HepG2 (cell line): ENCODE data around the gene KIF3A. TPM values are rescaled to one million over a fixed set of nuclear protein-coding genes. Genes with fewer than 3 reads are reported as not detected.
A peak's percentile ranks its signal among the peaks of the same experiment; 100 is the strongest.

ENCODE experiments used
- ATAC-seq: fragments of 200-7000 bp; cut with Tn5 transposase; 3 replicates; pipeline ENCODE4 v1.9.1; 2020; ENCODE audit warnings: mild to moderate bottlenecking, moderate library complexity
- BruUV-seq: library from RNA; stranded (reverse); fragments of 400-500 nt; replicated peaks from 2 replicates; lab custom pipeline; 2021; lab: Mats Ljungman, UMichigan
- CTCF ChIA-PET: fragments of 300-600 bp; formaldehyde crosslinking; extraction: SDS; loops from one replicate; lab custom pipeline; 2021; ENCODE audit warnings: low total read pairs, inconsistent platforms, low intra/inter-chr PET ratio; lab: Yijun Ruan, JAX
- POLR2A ChIA-PET: fragments of 350-600 bp; sonication (Branson Sonifier 250); formaldehyde crosslinking; loops from one replicate; lab custom pipeline; 2020; ENCODE audit warnings: antibody characterized with exemption, inconsistent platforms; lab: Yijun Ruan, JAX
- DNase-seq: peaks from one replicate; pipeline ENCODE4 v3.0.0-alpha.2; 2015; ENCODE audit warnings: low spot score
- FAIRE-seq: peaks from 3 replicates; lab custom pipeline; 2011; peaks lifted over from hg19 to GRCh38; lab: Jason Lieb, UNC
- H2AFZ ChIP-seq: one replicate; pipeline ENCODE4 v1.6.1; 2011; ENCODE audit warnings: low read length, inconsistent platforms
- H3K27ac ChIP-seq: fragments of 300-600 bp; 3 replicates; pipeline ENCODE4 v1.8.0; 2011; ENCODE audit warnings: mixed run types, mild to moderate bottlenecking, mixed read lengths, low read length, inconsistent platforms; ENCODE audit not compliant: insufficient read depth; ENCODE audit errors: extremely low read length
- H3K27me3 ChIP-seq, 2 experiments: fragments of 200-600 bp in 1 of 2; 2 replicates in 1 of 2; 3 replicates in 1 of 2; pipeline versions ENCODE4 v1.6.0 to v1.8.0; 2011; ENCODE audit warnings: low read length in 2 of 2, mild to moderate bottlenecking in 2 of 2, moderate library complexity in 2 of 2, inconsistent platforms in 1 of 2; ENCODE audit not compliant: insufficient read depth in 2 of 2, control insufficient read depth in 1 of 2
- H3K36me3 ChIP-seq, 2 experiments: fragments of 200-600 bp in 1 of 2; replicated peaks in 1 of 2; 2 replicates in 1 of 2; 3 replicates in 1 of 2; pipeline versions ENCODE4 v1.5.1 to v1.8.0; 2011; ENCODE audit warnings: low read length in 2 of 2, inconsistent platforms in 1 of 2; ENCODE audit not compliant: insufficient read depth in 2 of 2, control insufficient read depth in 1 of 2
- H3K4me1 ChIP-seq: 2 replicates; pipeline ENCODE4 v1.5.1; 2012; ENCODE audit warnings: low read length, inconsistent platforms; ENCODE audit not compliant: insufficient read depth
- H3K4me2 ChIP-seq: 2 replicates; pipeline ENCODE4 v1.6.0; 2011; ENCODE audit warnings: low read depth, low read length, inconsistent platforms
- H3K4me3 ChIP-seq, 3 experiments: fragments of 200-600 bp in 1 of 3; sonication (generic), shearing (Covaris generic) in 1 of 3; replicated peaks in 1 of 3; 2 replicates each; pipeline ENCODE4 v1.5.1; 2011 to 2016; ENCODE audit warnings: low read length in 3 of 3, inconsistent platforms in 2 of 3, low read depth in 2 of 3, mild to moderate bottlenecking in 2 of 3, control low read depth in 1 of 3, mixed read lengths in 1 of 3; ENCODE audit not compliant: insufficient read depth in 1 of 3
- H3K79me2 ChIP-seq: one replicate; pipeline ENCODE4 v1.6.1; 2011; ENCODE audit warnings: low read length, inconsistent platforms; ENCODE audit not compliant: insufficient read depth
- H3K9ac ChIP-seq: 2 replicates; pipeline ENCODE4 v1.6.0; 2011; ENCODE audit warnings: mild to moderate bottlenecking, low read depth, low read length, inconsistent platforms; ENCODE audit not compliant: insufficient read depth
- H3K9me3 ChIP-seq: 2 replicates; pipeline ENCODE4 v1.5.1; 2012; ENCODE audit warnings: mild to moderate bottlenecking, low read length
- H4K20me1 ChIP-seq: 2 replicates; pipeline ENCODE4 v1.6.0; 2011; ENCODE audit warnings: inconsistent platforms, mild to moderate bottlenecking, low read length, moderate library complexity; ENCODE audit not compliant: insufficient read depth
- BORCS8-MEF2B ChIP-seq: sonication (generic); formaldehyde crosslinking; IDR thresholded peaks from 2 replicates; pipeline ENCODE4 v1.8.0; 2022; ENCODE audit warnings: mild to moderate bottlenecking, missing genetic modification reagents
- FOXA3 ChIP-seq: IDR thresholded peaks from 2 replicates; pipeline ENCODE4 v1.6.1; 2016; ENCODE audit warnings: missing genetic modification reagents, missing compliant biosample characterization
- HNRNPUL1 ChIP-seq: fragments of 200-400 bp; formaldehyde crosslinking; IDR thresholded peaks from 2 replicates; pipeline ENCODE4 v1.6.1; 2017; ENCODE audit warnings: low read depth, mild to moderate bottlenecking, low read length, moderate library complexity
- MBD4 ChIP-seq: IDR thresholded peaks from 2 replicates; pipeline ENCODE4 v1.6.1; 2012; ENCODE audit warnings: low read length, inconsistent platforms, borderline replicate concordance
- NCOA1 ChIP-seq: sonication (generic); formaldehyde crosslinking; IDR thresholded peaks from 2 replicates; pipeline ENCODE4 v1.9.0; 2021; ENCODE audit warnings: missing genetic modification reagents
- ZNF432 ChIP-seq: sonication (generic); formaldehyde crosslinking; IDR thresholded peaks from 2 replicates; pipeline ENCODE4 v1.5.0; 2020; ENCODE audit warnings: missing genetic modification reagents, mild to moderate bottlenecking, borderline replicate concordance
- ZNF629 ChIP-seq: sonication (generic); formaldehyde crosslinking; conservative IDR thresholded peaks from 2 replicates; pipeline ENCODE4 v1.5.0; 2020; ENCODE audit warnings: missing genetic modification reagents
- ZNF652 ChIP-seq: IDR thresholded peaks from 2 replicates; pipeline ENCODE4 v1.6.1; 2016; ENCODE audit warnings: low read depth, borderline replicate concordance
- WGBS: methylation state at CpG from one replicate; pipeline ENCODE4 v1.1.6; 2017; ENCODE audit warnings: low lambda C conversion rate; 5-methylcytosine and 5-hydroxymethylcytosine counted together
- in situ Hi-C: cut with HindIII; loops from 2 replicates; pipeline ENCODE4 v1.10.0; 2017; ENCODE audit warnings: low pct_unique_long_range_greater_than_20kb; ENCODE audit not compliant: extremely low pct_ligation_motif_present
- intact Hi-C: fragments of 100-400 bp; cut with micrococcal nuclease; formaldehyde crosslinking; loops from one replicate; pipeline ENCODE4 v1.10.0; 2022; ENCODE audit not compliant: unreplicated experiment
- polyA plus RNA-seq, 8 experiments: library from polyadenylated mRNA; depleted of rRNA in 3 of 8; stranded (reverse) in 7 of 8; unstranded in 1 of 8; fragments of >200 nt; fragmentation: Illumina TruSeq in 4 of 8; extraction: Trizol in 4 of 8; gene quantifications; 2 replicates each; pipeline versions ENCODE4 v1.2.1 to v1.2.3, GENCODE V29; 2011 to 2016; ENCODE audit warnings: low read depth in 4 of 8, missing spikeins in 1 of 8, mixed read lengths in 1 of 8; ENCODE audit not compliant: insufficient read depth in 1 of 8
- total RNA-seq, 5 experiments: library from RNA; depleted of rRNA; stranded (reverse); fragments of >200 nt; fragmentation: Illumina TruSeq; extraction: Trizol; gene quantifications; 2 replicates each; pipeline ENCODE4 v1.2.3, GENCODE V29; 2016; ENCODE audit warnings: low read depth in 1 of 5
- TF ChIP-seq, protein P1 (sequence below): sonication (generic); formaldehyde crosslinking; IDR thresholded peaks from 2 replicates; pipeline ENCODE4 v1.5.1; 2020; ENCODE audit warnings: mild to moderate bottlenecking, missing genetic modification reagents, moderate library complexity
- TF ChIP-seq, protein P2 (sequence below): sonication (generic); formaldehyde crosslinking; conservative IDR thresholded peaks from 2 replicates; pipeline ENCODE4 v1.8.1; 2023; ENCODE audit warnings: missing genetic modification reagents
- TF ChIP-seq, protein P3 (sequence below): sonication (generic); formaldehyde crosslinking; IDR thresholded peaks from 2 replicates; pipeline ENCODE4 v1.4.0; 2020; ENCODE audit warnings: missing genetic modification reagents
- TF ChIP-seq, protein P4 (sequence below): sonication (generic); formaldehyde crosslinking; IDR thresholded peaks from 2 replicates; pipeline ENCODE4 v1.8.0; 2022; ENCODE audit warnings: mild to moderate bottlenecking, missing genetic modification reagents, borderline replicate concordance

The KIF3A gene
- total and polyA plus RNA-seq, 2 of the 13 experiments (the other 11 are each of a cell fraction or from before 2014, with no cell fraction given), result 2.3 to 8.4 TPM

DNA sequence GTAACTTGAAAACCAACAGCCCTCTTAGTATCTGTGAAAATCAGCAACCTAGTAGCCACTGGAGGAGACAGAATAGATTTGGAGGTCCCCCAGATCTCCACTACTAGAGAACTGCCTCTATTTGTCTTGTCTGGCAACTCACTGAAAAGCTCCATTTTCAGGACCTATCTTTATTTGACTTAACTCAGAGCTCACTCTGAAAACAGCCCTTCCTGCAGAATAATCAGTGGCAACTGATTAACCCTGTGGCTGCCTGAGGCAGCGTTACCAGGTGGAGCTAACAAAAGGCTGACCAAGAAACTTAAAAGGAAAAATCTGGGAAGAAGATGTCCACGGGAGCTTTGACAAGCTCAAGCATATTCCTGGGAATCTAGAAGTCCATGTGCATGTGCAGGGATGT, 89.9 kb downstream of the KIF3A start:
- Histone ChIP-seq H3K27me3 (no peaks in the 10 kb centered on the region), H3K9me3 (peaks cover 10% of the 10 kb centered on the region; the same call in 1 of the 2 replicates), H3K27ac (no peak overlapping the region), H3K9ac (no peak overlapping the region), H3K4me2 (peak overlapping the region; percentile 4; the same call in 1 of the 2 replicates), H3K4me3 (no peak overlapping the region; a peak in 1 of 6 replicates), H4K20me1 (no peaks in the 10 kb centered on the region), H3K36me3 (peaks cover 3 to 7% of the 10 kb centered on the region in 2 experiments), H3K4me1 (peaks cover 18% of the 10 kb centered on the region), H3K79me2 (no peaks in the 10 kb centered on the region), H2AFZ (no peak overlapping the region)
- DNase-seq (no peak), FAIRE-seq (no peak), ATAC-seq (peak; percentile 68)
- ChIA-PET CTCF (no interaction called here), POLR2A (no interaction called here)
- no peak for TF ChIP-seq FOXA3 (CRISPR knock-in tag)
- peak; percentile 94 for TF ChIP-seq ZNF652
- TF ChIP-seq HNRNPUL1, result no peak
- TF ChIP-seq ZNF432 (CRISPR knock-in tag), result peak; percentile 99
- TF ChIP-seq MBD4, result no peak
- TF ChIP-seq, protein P1, sequence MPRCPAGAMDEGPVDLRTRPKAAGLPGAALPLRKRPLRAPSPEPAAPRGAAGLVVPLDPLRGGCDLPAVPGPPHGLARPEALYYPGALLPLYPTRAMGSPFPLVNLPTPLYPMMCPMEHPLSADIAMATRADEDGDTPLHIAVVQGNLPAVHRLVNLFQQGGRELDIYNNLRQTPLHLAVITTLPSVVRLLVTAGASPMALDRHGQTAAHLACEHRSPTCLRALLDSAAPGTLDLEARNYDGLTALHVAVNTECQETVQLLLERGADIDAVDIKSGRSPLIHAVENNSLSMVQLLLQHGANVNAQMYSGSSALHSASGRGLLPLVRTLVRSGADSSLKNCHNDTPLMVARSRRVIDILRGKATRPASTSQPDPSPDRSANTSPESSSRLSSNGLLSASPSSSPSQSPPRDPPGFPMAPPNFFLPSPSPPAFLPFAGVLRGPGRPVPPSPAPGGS, result no peak
- TF ChIP-seq, protein P2, sequence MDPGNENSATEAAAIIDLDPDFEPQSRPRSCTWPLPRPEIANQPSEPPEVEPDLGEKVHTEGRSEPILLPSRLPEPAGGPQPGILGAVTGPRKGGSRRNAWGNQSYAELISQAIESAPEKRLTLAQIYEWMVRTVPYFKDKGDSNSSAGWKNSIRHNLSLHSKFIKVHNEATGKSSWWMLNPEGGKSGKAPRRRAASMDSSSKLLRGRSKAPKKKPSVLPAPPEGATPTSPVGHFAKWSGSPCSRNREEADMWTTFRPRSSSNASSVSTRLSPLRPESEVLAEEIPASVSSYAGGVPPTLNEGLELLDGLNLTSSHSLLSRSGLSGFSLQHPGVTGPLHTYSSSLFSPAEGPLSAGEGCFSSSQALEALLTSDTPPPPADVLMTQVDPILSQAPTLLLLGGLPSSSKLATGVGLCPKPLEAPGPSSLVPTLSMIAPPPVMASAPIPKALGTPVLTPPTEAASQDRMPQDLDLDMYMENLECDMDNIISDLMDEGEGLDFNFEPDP (CRISPR knock-in tag), result 0 out of 2 replicates have a peak, but pooled peaks have one; percentile 55
- TF ChIP-seq, protein P3, sequence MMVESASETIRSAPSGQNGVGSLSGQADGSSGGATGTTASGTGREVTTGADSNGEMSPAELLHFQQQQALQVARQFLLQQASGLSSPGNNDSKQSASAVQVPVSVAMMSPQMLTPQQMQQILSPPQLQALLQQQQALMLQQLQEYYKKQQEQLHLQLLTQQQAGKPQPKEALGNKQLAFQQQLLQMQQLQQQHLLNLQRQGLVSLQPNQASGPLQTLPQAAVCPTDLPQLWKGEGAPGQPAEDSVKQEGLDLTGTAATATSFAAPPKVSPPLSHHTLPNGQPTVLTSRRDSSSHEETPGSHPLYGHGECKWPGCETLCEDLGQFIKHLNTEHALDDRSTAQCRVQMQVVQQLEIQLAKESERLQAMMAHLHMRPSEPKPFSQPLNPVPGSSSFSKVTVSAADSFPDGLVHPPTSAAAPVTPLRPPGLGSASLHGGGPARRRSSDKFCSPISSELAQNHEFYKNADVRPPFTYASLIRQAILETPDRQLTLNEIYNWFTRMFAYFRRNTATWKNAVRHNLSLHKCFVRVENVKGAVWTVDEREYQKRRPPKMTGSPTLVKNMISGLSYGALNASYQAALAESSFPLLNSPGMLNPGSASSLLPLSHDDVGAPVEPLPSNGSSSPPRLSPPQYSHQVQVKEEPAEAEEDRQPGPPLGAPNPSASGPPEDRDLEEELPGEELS (CRISPR knock-in tag), result no peak
- TF ChIP-seq, protein P4, sequence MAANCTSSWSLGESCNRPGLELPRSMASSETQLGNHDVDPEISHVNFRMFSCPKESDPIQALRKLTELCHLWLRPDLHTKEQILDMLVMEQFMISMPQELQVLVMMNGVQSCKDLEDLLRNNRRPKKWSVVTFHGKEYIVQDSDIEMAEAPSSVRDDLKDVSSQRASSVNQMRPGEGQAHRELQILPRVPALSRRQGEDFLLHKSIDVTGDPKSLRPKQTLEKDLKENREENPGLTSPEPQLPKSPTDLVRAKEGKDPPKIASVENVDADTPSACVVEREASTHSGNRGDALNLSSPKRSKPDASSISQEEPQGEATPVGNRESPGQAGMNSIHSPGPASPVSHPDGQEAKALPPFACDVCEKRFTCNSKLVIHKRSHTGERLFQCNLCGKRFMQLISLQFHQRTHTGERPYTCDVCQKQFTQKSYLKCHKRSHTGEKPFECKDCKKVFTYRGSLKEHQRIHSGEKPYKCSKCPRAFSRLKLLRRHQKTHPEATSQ (CRISPR knock-in tag), result no peak
- TF ChIP-seq NCOA1 (CRISPR knock-in tag), result no peak
- no peak for TF ChIP-seq BORCS8-MEF2B (CRISPR knock-in tag)
- peak; percentile 63 for TF ChIP-seq ZNF629
- no TSS peak for BruUV-seq
- in situ Hi-C loops, result no loop called here
- WGBS, result 0% methylated on average over 2 of the region's 2 CpGs
- intact Hi-C loops, result no loop called here
